Brain pericyte (primary cell): ENCODE measurements around the gene DGLUCY.
"Not testable (repeated sequence)": the region's sequence is repeated elsewhere in the genome, so short reads cannot be mapped to it uniquely, and the experiment has no call there.

ENCODE experiments used
- DNase-seq: peaks from one replicate; pipeline ENCODE4 v3.0.0-alpha.2; 2012; ENCODE audit warnings: low read depth, low spot score

The DGLUCY gene

DNA sequence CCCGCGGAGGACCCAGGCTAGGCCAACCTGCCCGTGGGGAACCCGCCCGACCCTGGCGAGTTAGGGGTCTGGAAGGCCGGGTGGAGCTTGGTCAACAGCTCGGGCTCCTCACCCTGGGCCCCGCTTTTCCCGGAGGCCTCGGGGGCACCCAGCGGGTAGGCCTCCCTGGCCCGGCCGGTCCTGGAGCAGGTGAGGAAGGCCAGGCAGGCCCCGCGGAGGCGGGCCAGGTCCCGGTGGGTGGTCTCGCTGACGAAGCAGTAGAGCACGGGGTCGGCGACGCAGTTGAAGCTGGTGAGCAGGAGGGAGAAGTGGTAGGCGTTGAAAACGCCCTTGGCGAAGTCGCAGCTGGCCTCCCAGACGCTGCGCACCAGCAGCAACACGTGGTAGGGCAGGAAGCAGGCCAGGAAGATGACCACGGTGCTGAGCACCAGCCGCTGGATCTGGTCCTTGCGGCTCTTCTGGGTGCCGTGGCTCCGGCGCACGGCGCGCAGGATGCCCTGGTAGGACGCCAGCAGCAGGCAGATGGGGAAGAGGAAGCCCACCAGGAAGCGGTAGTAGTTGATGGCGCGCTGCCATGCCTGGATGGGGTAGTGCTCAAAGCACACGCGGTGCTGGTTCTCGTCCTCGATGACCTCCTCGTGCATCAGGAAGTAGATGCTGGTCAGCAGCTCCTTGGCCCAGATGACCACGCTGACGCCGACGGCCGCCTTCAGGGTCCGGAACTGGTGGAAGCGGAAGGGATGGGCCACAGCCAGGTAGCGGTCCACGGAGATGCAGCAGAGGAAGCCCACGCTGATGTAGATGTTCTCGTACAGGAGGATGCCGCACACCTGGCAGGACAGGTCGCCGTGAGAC is 120.3 kb downstream of the DGLUCY start:
- DNase-seq: no peak

GRCh38 chr14:91234791-91235114 is 120.9 kb downstream of the DGLUCY start:
- no peak for DNase-seq

- DNase-seq: no peak
Measured at GRCh38 chr14:91235841-91236240, 122.0 kb downstream of the DGLUCY start.

DNA sequence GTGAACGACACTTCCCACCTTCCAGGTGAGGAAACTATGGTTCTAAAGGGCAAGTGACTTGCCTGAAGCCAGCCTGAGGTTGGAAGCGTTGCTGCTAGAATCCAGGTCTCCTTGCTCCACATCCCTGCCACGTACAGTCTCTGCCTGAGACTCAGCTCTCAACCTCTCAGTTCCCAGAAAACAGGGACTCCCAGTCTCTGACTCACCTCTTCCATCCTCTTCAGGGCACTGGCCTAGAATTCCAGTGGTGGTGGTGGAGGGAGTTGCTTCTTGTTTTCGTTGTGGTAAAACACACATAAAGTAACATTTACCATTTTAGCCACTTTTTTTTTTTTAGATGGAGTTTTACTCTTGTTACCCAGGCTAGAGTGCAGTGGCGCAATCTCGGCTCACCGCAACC is 123.3 kb downstream of the DGLUCY start:
- DNase-seq: no peak

GRCh38 chr14:91238085-91238484 is 124.2 kb downstream of the DGLUCY start:
- DNase-seq: no peak

GRCh38 chr14:91238661-91239060 is 124.8 kb downstream of the DGLUCY start:
- no peak for DNase-seq

- DNase-seq: no peak
Measured at GRCh38 chr14:91241863-91242262, 128.0 kb downstream of the DGLUCY start.

GRCh38 chr14:91242635-91243034 is 128.8 kb downstream of the DGLUCY start:
- DNase-seq: no peak

DNA sequence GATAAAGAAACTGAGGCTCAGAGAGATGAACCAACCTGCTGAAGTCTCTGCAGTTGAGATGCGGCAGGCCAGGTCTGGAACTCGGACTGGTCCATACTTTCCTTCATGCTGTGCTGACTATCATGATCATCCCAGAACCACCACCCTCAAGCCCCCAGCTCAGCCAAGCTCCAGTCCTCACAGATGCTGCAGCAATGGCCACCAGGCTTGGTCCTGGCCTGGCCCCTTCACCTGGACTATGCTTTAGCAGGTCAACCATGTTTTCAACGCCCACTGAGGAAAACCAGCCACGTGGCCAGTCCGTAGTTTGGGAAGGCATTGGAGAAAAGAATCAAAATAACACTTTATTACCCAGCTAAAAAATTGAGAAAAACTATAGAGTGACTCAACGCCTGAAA is 129.2 kb downstream of the DGLUCY start:
- no peak for DNase-seq

- DNase-seq: peak; percentile 22
Measured at GRCh38 chr14:91244501-91244901, 130.6 kb downstream of the DGLUCY start, which contains the start of gene GPR68. GPR68 (minus strand) TSS chr14:91244704; CDS start chr14:91235050, 9,654 bp downstream.

DNA sequence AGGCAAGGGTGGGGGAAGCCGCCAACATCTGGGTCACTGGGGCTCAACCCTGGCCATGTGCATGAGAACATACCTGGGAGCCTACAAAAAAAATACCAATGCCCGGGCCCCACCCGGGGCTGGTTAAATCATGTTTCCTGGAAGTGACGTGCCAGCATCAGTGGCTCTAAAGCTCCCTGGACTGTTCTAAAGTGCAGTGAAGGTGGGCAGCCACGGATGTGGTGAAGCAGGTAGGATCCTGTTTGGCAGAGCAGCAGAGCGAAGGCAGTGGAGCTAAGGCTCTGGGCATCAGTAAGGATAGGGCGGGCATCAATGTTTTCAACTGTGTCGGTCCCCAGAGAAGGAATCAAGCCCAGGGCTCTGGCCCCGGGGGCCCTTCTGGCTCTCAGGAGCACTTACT is 131.2 kb downstream of the DGLUCY start:
- no peak for DNase-seq

- not testable (repeated sequence) for DNase-seq
Measured at GRCh38 chr14:91245616-91246015, 131.7 kb downstream of the DGLUCY start.

GRCh38 chr14:91246051-91246852 is 132.4 kb downstream of the DGLUCY start:
- no peak for DNase-seq

GRCh38 chr14:91249841-91250616 is 136.2 kb downstream of the DGLUCY start:
- no peak for DNase-seq

DNA sequence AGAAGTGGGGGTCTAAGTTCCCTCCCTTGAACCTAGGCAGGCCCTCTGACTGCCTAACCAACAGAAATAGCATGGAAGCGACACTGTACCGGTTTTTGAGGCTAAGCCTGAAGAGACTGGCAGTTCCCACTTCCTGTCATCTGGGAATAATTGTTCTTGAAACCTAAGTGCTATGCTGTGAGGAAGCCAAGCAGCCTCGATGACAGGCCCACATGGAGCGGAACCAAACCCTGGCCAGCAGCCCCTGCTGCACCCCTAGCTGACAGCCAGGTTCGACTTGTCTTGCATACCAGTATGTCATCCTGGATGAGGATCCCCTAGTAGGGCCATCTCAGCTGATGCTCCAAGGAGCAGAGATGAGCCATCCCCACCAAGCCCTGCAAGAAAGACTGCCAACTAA is 137.0 kb downstream of the DGLUCY start:
- DNase-seq: no peak

GRCh38 chr14:91252871-91253794 is 139.3 kb downstream of the DGLUCY start:
- DNase-seq: no peak

GRCh38 chr14:91253795-91254323 is 140.0 kb downstream of the DGLUCY start:
- DNase-seq: no peak

DNA sequence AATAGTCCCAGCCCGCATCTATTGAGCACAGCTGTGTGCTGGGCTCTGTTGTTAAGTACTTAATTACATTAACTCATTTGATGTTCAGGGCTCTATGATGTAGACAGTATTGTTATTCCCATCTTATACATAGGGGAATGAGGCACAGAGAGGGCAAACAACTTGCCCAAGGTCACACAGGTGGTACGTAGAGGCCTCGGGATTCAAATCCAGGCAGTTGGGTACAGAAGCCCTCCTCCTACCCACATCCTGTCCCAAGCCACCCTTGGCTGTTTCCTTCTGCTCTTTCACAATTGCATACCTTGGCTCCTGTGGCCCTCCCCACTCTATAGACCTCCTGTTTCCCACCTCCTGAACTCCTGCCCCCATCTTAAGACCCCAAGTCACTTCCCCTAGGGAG is 140.6 kb downstream of the DGLUCY start:
- DNase-seq: no peak

DNA sequence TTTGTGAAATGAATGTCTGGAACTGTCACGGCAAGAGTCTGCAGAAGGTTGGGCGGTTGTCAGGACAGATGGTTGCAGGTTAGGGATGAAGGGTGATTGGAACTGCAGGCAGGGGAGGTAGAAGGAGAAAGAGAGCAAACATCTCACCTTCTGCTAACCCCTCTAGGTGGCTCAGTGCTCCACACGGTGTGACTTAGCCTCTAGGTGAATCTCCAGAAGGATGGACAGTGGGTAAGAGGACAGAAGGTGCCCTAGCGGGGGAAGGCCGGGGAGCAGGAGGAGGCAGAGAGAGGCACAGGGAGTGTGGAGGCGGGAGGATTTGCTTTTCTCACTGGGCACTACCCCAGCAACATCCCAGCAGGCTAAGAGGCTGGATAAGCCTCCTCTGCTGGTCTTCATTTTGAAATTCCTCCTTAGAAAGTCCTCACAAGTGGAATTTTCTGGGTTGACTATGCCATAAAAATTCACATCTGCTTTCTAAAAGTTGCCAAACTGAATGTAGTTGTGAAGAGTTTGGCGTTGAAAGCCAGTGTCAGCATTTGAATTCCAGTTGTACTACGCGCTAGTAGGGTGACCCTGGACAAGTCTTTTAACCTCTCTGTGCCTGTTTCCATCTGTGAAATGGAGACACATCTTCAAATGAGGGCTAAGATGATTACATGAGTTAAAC is 141.3 kb downstream of the DGLUCY start:
- no peak for DNase-seq

- DNase-seq: no peak
Measured at GRCh38 chr14:91256661-91257060, 142.8 kb downstream of the DGLUCY start.
